ENCODE measurements around the gene PBRM1. TPM values are rescaled to one million over a fixed set of nuclear protein-coding genes. Genes with fewer than 3 reads are reported as not detected.

Gene PBRM1
- total and polyA plus RNA-seq, 2 experiments from 2014 or later, result 50.9 to 77.4 TPM

- no peaks in the 10 kb centered on the region for H3K9me3 ChIP-seq (ENCODE audit: low read depth)
- no peaks in the 10 kb centered on the region for H3K27me3 ChIP-seq
- H4K20me1 ChIP-seq (ENCODE audit: insufficient read depth, poor library complexity, severe bottlenecking), result no peaks in the 10 kb centered on the region
- H3K27ac ChIP-seq, result no peak overlapping the region
- no peak for DNase-seq (ENCODE audit: low spot score)
- 93% methylated on average over 5 of the region's 5 CpGs for WGBS (ENCODE audit: low lambda C conversion rate, missing lambda C conversion rate)
- no peak overlapping the region for H3K4me3 ChIP-seq
- H3K4me2 ChIP-seq, result no peak overlapping the region
- H3K9me2 ChIP-seq (replicated peaks; ENCODE audit: insufficient read depth), result no peaks in the 10 kb centered on the region
- no peaks in the 10 kb centered on the region for H3K79me2 ChIP-seq
- TF ChIP-seq EZH2phosphoT487 (IDR thresholded peaks at IDR 0.05; ENCODE audit: low read depth, severe bottlenecking, unreplicated experiment), result no peak
- no peak for TF ChIP-seq CTCF (IDR thresholded peaks at IDR 0.05; ENCODE audit: poor library complexity)
- TF ChIP-seq EZH2 (IDR thresholded peaks at IDR 0.05; ENCODE audit: borderline replicate concordance), result no peak
- no peak overlapping the region for H2AFZ ChIP-seq
- peaks cover 4% of the 10 kb centered on the region for H3K36me3 ChIP-seq (replicated peaks; ENCODE audit: insufficient read depth, low read depth)
- H3K4me1 ChIP-seq (ENCODE audit: insufficient read depth), result no peaks in the 10 kb centered on the region
Observed at GRCh38 chr3:52649461-52650210, 36.1 kb downstream of the PBRM1 start.

GRCh38 chr3:52645549-52645948 lies 40.2 kb downstream of the PBRM1 start:
- Histone ChIP-seq H3K4me1 (ENCODE audit: insufficient read depth) (no peaks in the 10 kb centered on the region), H3K4me3 (no peak overlapping the region), H3K4me2 (no peak overlapping the region), H3K36me3 (replicated peaks; ENCODE audit: insufficient read depth, low read depth) (peaks cover 4% of the 10 kb centered on the region), H4K20me1 (ENCODE audit: insufficient read depth, poor library complexity, severe bottlenecking) (no peaks in the 10 kb centered on the region), H3K9me2 (replicated peaks; ENCODE audit: insufficient read depth) (no peaks in the 10 kb centered on the region), H3K27ac (no peak overlapping the region), H3K27me3 (no peaks in the 10 kb centered on the region), H3K9me3 (ENCODE audit: low read depth) (no peaks in the 10 kb centered on the region), H3K79me2 (no peaks in the 10 kb centered on the region), H2AFZ (no peak overlapping the region)
- no peak for DNase-seq (ENCODE audit: low spot score)
- 95% methylated on average over 6 of the region's 6 CpGs for WGBS (ENCODE audit: low lambda C conversion rate, missing lambda C conversion rate)
- TF ChIP-seq EZH2phosphoT487 (IDR thresholded peaks at IDR 0.05; ENCODE audit: low read depth, severe bottlenecking, unreplicated experiment), result no peak
- no peak for TF ChIP-seq CTCF (IDR thresholded peaks at IDR 0.05; ENCODE audit: poor library complexity)
- no peak for TF ChIP-seq EZH2 (IDR thresholded peaks at IDR 0.05; ENCODE audit: borderline replicate concordance)

- Histone ChIP-seq H3K79me2 (no peaks in the 10 kb centered on the region), H3K27ac (no peak overlapping the region), H3K9me3 (ENCODE audit: low read depth) (no peaks in the 10 kb centered on the region), H3K9me2 (replicated peaks; ENCODE audit: insufficient read depth) (no peaks in the 10 kb centered on the region), H3K27me3 (no peaks in the 10 kb centered on the region), H3K4me1 (ENCODE audit: insufficient read depth) (no peaks in the 10 kb centered on the region), H4K20me1 (ENCODE audit: insufficient read depth, poor library complexity, severe bottlenecking) (no peaks in the 10 kb centered on the region), H2AFZ (no peak overlapping the region), H3K36me3 (replicated peaks; ENCODE audit: insufficient read depth, low read depth) (no peaks in the 10 kb centered on the region), H3K4me2 (no peak overlapping the region), H3K4me3 (no peak overlapping the region)
- WGBS (ENCODE audit: low lambda C conversion rate, missing lambda C conversion rate), result 80% methylated on average over 4 of the region's 4 CpGs
- TF ChIP-seq CTCF (IDR thresholded peaks at IDR 0.05; ENCODE audit: poor library complexity), result no peak
- TF ChIP-seq EZH2 (IDR thresholded peaks at IDR 0.05; ENCODE audit: borderline replicate concordance), result no peak
- no peak for TF ChIP-seq EZH2phosphoT487 (IDR thresholded peaks at IDR 0.05; ENCODE audit: low read depth, severe bottlenecking, unreplicated experiment)
- no peak for DNase-seq (ENCODE audit: low spot score)
Observed at GRCh38 chr3:52636673-52637072, 49.0 kb downstream of the PBRM1 start.
